HG03354 (cell line): ENCODE measurements around the gene STK40.
A peak's percentile ranks its signal among the peaks of the same experiment; 100 is the strongest.

Experiments
- ATAC-seq: cut with Tn5 transposase; IDR thresholded peaks from one replicate; pipeline ENCODE4 v1.9.1; 2021; ENCODE audit warnings: mild to moderate bottlenecking; ENCODE audit not compliant: unreplicated experiment, poor library complexity, severe bottlenecking

Gene STK40

DNA sequence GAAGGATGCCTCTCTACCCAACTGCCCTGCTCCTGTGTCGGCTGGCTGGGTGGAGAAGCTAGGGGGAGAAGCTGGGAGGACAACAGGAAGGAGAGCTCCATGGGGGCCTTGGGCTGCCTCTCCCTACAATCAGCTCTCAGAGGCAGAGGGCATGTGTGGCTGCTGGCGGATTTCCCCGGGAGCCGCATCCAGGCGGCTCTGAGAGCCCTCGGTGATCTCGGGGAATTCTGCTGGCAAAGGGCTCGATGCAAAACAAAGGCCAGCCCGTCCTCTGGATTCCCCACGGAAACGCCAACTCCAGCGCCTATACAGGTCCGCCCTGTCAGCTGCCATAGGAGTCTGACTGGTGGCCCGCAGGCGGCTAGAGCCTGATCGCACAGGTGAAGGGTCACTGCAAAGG is 35.9 kb downstream of the STK40 start:
- ATAC-seq, result no peak

DNA sequence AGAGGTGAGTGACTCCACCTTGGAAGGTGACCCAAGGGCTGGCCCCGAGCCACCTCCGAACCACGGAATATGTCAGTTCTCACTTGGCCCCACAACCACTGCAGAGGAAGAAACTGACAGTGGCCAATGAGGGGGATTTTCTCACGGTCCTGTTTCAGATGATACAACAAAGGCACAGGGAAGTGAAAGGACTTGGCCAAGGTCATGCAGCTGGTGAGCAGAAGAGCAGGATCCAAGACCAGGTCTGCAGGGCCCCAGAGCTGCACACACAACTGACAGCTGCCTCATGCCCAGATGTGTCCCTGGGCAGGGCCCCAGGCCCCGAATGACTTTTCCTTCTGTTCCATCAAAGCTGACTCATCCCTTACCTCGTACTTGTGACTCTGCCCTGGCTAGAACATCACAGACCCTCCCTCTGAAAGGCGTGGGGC is 36.5 kb downstream of the STK40 start:
- ATAC-seq, result peak; percentile 77

DNA sequence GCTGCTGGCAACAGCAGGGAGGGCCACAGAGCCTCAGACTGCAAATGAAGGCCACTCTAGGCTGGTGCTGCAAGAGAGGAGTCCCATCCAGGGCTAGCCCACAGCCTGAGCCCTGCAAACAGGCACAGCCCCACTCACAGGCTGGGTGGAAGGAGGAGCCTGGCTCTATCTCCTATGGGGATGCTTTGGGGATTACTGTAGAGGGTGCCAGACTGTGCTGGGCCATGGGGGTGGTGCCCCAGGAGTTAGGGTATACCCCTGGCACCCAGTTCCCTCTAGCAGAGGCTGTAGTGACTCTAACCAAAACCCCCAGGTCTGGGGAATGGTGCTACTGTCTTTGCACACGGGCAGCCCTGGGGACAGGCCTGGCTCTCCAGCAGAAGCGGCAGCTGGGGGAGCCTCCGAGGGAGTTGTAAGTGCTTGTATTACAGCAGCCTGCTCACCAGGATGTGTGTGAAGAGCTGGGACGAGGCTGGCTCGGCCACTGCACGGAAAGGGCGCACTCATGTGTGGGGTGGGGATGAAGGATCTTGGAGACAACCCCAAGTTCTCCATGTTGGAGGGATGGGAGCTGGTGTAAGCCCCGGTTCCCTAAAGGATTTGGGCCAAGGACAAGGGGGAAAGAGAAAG is 38.9 kb downstream of the STK40 start:
- no peak for ATAC-seq

GRCh38 chr1:36345353-36345752 is 40.4 kb downstream of the STK40 start:
- no peak for ATAC-seq

GRCh38 chr1:36344395-36344680 is 41.4 kb downstream of the STK40 start:
- no peak for ATAC-seq

DNA sequence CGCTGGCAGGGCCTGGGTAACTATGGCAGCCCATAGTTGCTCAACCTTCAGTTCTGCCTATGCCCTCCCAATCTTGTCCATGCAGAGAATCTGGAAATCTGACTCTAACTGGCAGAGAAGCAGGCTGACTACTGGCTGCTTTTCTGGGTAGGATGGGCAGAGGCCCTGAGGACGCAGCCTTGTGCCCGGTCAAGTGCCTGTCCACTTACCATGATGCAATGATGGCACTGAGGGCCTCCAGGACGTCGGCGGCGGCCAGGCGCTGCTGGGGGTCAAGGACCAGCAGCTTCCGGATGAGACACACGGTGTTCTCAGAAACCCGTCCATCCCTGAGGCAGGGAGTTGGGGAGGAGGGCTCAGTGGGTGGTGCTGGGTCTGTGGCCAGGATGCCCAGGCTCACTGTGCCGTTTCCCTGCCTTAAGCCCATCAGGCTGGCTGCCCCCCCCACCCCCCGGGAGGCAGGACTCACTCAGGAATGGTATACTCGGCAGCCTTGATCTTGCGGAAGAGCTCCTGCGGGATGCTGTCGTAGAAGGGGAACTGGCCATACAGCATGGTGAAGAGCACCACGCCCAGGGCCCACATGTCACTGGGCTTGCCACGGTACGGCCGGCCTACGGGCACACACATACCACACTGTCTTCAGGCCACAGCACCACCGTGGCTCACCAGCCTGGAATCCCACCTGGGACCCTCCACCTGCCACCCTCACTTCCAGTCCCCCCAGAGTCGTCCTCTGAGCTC is 41.9 kb downstream of the STK40 start:
- no peak for ATAC-seq

- no peak for ATAC-seq
Observed at GRCh38 chr1:36342426-36343185, 43.1 kb downstream of the STK40 start.

- no peak for ATAC-seq
Observed at GRCh38 chr1:36341626-36342320, 44.0 kb downstream of the STK40 start.

DNA sequence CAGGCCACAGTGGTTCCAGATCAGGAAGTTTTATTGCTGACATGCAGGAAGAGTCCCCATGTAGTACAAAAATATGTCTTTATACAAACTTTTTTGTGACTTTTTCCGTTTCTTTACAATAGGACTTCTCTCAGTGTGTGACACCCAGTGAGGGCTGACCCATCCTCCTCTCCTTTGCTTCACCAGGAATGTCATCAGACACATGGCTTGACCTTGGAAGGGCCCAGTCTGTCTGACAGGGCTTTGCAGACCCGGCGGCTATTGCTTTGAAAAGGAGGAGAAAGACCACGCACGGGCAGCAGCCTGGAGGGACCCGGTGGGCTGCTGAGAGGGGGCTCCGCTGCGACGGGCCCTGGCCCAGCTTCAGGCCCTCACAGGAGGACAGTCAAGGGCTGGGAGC is 46.1 kb downstream of the STK40 start:
- no peak for ATAC-seq

DNA sequence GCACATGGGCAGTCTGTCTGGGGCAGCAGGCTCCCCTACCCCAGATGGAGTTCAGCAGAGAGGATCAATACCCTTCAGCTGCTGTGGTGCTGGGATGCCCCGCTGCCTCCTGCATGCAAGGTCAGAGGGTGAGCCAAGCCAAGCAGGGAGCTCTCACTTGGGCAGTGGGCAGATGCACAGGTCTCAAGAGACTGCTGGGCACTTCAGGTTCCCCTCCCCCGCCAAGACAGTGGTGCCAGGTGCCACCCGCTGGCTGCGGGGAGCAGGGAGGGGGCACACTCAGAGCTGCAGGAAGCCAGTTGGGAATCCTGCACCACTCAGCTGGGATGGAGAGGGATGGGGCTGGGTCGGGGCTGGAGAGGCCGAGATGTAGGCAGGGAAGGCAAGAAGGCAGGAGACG is 46.5 kb downstream of the STK40 start:
- no peak for ATAC-seq

GRCh38 chr1:36337830-36338229 is 47.9 kb downstream of the STK40 start:
- ATAC-seq, result no peak

DNA sequence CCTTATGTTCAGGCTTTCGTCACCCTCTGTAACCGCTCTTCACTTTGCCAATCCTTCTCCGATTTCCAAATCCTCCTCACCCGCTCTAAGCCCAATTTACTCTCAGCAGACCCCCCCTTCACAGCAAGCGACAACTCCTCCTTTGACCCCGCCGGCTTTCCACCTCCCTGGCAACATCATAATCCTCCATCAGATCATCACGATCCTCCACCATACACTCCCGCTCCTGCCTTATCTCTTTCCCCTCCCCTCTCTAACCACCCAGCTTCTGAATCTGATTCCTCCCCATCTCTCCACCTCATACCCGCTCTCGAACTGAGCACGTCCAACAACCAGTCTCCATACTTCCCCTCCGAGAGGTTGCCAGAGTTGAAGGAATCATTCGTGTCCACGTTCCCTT is 54.8 kb downstream of the STK40 start:
- no peak for ATAC-seq

- no peak for ATAC-seq
Observed at GRCh38 chr1:36329817-36330216, 55.9 kb downstream of the STK40 start.

- ATAC-seq, result no peak
Observed at GRCh38 chr1:36328713-36329112, 57.0 kb downstream of the STK40 start.

GRCh38 chr1:36328088-36328480 is 57.6 kb downstream of the STK40 start:
- no peak for ATAC-seq

- ATAC-seq, result no peak
Observed at GRCh38 chr1:36327421-36328087, 58.2 kb downstream of the STK40 start.

DNA sequence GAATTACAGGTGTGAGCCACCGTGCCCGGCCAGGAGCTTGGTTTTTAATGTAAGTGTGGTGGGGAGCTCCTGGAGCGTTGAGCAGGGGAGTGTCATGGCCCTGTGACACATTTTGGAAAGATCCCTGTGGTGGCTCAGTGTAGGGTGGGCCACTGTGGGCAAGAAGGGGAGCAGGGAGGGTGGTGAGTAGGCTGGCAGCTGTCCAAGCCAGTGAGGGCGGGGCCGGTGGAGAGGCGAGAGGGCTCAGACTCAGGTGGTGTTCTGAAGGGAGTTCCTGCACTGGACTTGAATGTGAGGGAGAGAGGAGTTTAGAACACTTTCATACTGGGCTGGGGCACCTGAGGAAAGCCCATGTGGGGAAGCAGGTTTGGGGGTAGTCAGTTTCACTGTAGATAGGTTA is 59.2 kb downstream of the STK40 start:
- no peak for ATAC-seq

- ATAC-seq, result no peak
Observed at GRCh38 chr1:36324353-36324703, 61.4 kb downstream of the STK40 start.

GRCh38 chr1:36323636-36324352 is 61.9 kb downstream of the STK40 start, which contains the start of gene EVA1B:
TSS of gene EVA1B (minus strand) at chr1:36323645. CDS start at chr1:36323037, 608 bp downstream.
- peak; percentile 34 for ATAC-seq
